ENCODE measurements around the gene TMEM108.

- TF ChIP-seq, protein P1, sequence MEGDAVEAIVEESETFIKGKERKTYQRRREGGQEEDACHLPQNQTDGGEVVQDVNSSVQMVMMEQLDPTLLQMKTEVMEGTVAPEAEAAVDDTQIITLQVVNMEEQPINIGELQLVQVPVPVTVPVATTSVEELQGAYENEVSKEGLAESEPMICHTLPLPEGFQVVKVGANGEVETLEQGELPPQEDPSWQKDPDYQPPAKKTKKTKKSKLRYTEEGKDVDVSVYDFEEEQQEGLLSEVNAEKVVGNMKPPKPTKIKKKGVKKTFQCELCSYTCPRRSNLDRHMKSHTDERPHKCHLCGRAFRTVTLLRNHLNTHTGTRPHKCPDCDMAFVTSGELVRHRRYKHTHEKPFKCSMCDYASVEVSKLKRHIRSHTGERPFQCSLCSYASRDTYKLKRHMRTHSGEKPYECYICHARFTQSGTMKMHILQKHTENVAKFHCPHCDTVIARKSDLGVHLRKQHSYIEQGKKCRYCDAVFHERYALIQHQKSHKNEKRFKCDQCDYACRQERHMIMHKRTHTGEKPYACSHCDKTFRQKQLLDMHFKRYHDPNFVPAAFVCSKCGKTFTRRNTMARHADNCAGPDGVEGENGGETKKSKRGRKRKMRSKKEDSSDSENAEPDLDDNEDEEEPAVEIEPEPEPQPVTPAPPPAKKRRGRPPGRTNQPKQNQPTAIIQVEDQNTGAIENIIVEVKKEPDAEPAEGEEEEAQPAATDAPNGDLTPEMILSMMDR (IDR thresholded peaks at IDR 0.05; ENCODE audit: poor library complexity, severe bottlenecking), result no peak
- TF ChIP-seq, protein P2, sequence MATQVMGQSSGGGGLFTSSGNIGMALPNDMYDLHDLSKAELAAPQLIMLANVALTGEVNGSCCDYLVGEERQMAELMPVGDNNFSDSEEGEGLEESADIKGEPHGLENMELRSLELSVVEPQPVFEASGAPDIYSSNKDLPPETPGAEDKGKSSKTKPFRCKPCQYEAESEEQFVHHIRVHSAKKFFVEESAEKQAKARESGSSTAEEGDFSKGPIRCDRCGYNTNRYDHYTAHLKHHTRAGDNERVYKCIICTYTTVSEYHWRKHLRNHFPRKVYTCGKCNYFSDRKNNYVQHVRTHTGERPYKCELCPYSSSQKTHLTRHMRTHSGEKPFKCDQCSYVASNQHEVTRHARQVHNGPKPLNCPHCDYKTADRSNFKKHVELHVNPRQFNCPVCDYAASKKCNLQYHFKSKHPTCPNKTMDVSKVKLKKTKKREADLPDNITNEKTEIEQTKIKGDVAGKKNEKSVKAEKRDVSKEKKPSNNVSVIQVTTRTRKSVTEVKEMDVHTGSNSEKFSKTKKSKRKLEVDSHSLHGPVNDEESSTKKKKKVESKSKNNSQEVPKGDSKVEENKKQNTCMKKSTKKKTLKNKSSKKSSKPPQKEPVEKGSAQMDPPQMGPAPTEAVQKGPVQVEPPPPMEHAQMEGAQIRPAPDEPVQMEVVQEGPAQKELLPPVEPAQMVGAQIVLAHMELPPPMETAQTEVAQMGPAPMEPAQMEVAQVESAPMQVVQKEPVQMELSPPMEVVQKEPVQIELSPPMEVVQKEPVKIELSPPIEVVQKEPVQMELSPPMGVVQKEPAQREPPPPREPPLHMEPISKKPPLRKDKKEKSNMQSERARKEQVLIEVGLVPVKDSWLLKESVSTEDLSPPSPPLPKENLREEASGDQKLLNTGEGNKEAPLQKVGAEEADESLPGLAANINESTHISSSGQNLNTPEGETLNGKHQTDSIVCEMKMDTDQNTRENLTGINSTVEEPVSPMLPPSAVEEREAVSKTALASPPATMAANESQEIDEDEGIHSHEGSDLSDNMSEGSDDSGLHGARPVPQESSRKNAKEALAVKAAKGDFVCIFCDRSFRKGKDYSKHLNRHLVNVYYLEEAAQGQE (IDR thresholded peaks at IDR 0.05; ENCODE audit: borderline replicate concordance), result no peak
- no peak for TF ChIP-seq RAD21 (conservative IDR thresholded peaks at IDR 0.05)
Observed at GRCh38 chr3:133394561-133395311, 356.5 kb downstream of the TMEM108 start.

All from neural cell (in vitro differentiated cells).